GM19238 (cell line): ENCODE data around the gene LHX1.

Experiments
- DNase-seq: peaks from one replicate; pipeline ENCODE4 v3.0.0; 2011; ENCODE audit warnings: low spot score; ENCODE audit not compliant: insufficient read length

The LHX1 gene

GRCh38 chr17:36921095-36921851 is 16.0 kb upstream of the LHX1 start:
- no peak for DNase-seq

GRCh38 chr17:36922175-36922574 is 15.1 kb upstream of the LHX1 start:
- no peak for DNase-seq

- DNase-seq, result no peak
These were observed 13.5 kb upstream of the LHX1 start for GRCh38 chr17:36923814-36924221.

GRCh38 chr17:36926226-36926625 is 11.0 kb upstream of the LHX1 start:
- no peak for DNase-seq

GRCh38 chr17:36926701-36927100 is 10.6 kb upstream of the LHX1 start:
- DNase-seq, result no peak

- no peak for DNase-seq
These were observed 8.6 kb upstream of the LHX1 start for GRCh38 chr17:36928471-36929345.

- no peak for DNase-seq
These were observed 7.3 kb upstream of the LHX1 start for GRCh38 chr17:36929851-36930582.

- DNase-seq, result no peak
These were observed 6.7 kb upstream of the LHX1 start for GRCh38 chr17:36930583-36930900.

GRCh38 chr17:36931096-36931696 is 6.1 kb upstream of the LHX1 start:
- DNase-seq, result no peak

GRCh38 chr17:36931697-36932382 is 5.4 kb upstream of the LHX1 start:
- no peak for DNase-seq

- DNase-seq, result no peak
These were observed 4.9 kb upstream of the LHX1 start for GRCh38 chr17:36932383-36932693.

GRCh38 chr17:36932694-36933511 is 4.4 kb upstream of the LHX1 start:
- no peak for DNase-seq

- DNase-seq, result no peak
These were observed 3.6 kb upstream of the LHX1 start for GRCh38 chr17:36933512-36934143.

GRCh38 chr17:36934144-36934691 is 3.1 kb upstream of the LHX1 start:
- no peak for DNase-seq

GRCh38 chr17:36934692-36935630 is 2.3 kb upstream of the LHX1 start:
- no peak for DNase-seq

- DNase-seq, result no peak
These were observed 1.4 kb upstream of the LHX1 start for GRCh38 chr17:36935671-36936454.

GRCh38 chr17:36936455-36937000 is 747 bp upstream of the LHX1 start:
- no peak for DNase-seq
